ENCODE measurements around the gene TPMT. TPM values are rescaled to one million over a fixed set of nuclear protein-coding genes. Genes with fewer than 3 reads are reported as not detected.

Gene TPMT
- total RNA-seq, 4 donors from 2014 or later = 6.3 to 9.6 (median 8.4) TPM

DNA sequence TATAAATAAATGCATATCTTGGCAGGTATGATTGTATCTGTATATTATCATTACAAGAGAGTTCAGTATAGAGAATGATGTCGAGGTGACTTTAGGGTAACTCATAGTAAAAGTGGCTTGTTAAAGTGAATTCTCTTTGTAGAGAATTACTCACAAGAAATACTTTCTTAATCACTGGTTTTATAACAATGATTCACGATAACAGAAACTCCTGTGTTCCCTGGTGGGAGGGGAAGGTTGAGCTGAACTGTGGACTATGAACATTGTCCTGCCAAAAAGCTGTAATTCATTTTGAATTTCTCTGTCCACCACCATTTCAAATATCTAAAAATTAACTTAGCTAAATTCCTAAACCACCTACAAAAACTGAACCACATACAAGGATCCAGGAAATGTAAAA lies 7.7 kb downstream of the TPMT start:
- Histone ChIP-seq H3K36me3 (peaks cover 0 to 45% (median 25%) of the 10 kb centered on the region in 4 donors), H3K4me1 (no peaks in the 10 kb centered on the region), H3K4me3 (no peak overlapping the region), H3K27ac (replicated peaks in 1 of 4) (no peak overlapping the region), H3K9me3 (no peaks in the 10 kb centered on the region), H3K27me3 (no peaks in the 10 kb centered on the region)
- no peak for TF ChIP-seq POLR2A (IDR thresholded peaks at IDR 0.05; ENCODE audit: low read depth)
- no peak for TF ChIP-seq CTCF (IDR thresholded peaks at IDR 0.05)
- no peak for TF ChIP-seq EP300 (IDR thresholded peaks at IDR 0.05)
- TF ChIP-seq POLR2AphosphoS5 (IDR thresholded peaks at IDR 0.05) = no peak
- intact Hi-C loops (cut with DNase I) = no loop called here
- WGBS = 64% methylated on average over 2 of the region's 2 CpGs
- no peak for DNase-seq (ENCODE audit: extremely low spot score)

- Histone ChIP-seq H3K4me1 (no peaks in the 10 kb centered on the region), H3K4me3 (no peak overlapping the region), H3K27ac (replicated peaks in 1 of 4) (no peak overlapping the region), H3K27me3 (no peaks in the 10 kb centered on the region), H3K36me3 (peaks cover 7 to 76% (median 44%) of the 10 kb centered on the region in 4 donors), H3K9me3 (no peaks in the 10 kb centered on the region)
- intact Hi-C loops (cut with DNase I) = no loop called here
- no peak for DNase-seq (ENCODE audit: extremely low spot score)
- TF ChIP-seq EP300 (IDR thresholded peaks at IDR 0.05) (no peak), CTCF (IDR thresholded peaks at IDR 0.05) (no peak), POLR2A (IDR thresholded peaks at IDR 0.05; ENCODE audit: low read depth) (no peak), POLR2AphosphoS5 (IDR thresholded peaks at IDR 0.05) (no peak)
- 96% methylated on average over 3 of the region's 3 CpGs for WGBS
Observed at GRCh38 chr6:18142591-18142861, 12.4 kb downstream of the TPMT start.

DNA sequence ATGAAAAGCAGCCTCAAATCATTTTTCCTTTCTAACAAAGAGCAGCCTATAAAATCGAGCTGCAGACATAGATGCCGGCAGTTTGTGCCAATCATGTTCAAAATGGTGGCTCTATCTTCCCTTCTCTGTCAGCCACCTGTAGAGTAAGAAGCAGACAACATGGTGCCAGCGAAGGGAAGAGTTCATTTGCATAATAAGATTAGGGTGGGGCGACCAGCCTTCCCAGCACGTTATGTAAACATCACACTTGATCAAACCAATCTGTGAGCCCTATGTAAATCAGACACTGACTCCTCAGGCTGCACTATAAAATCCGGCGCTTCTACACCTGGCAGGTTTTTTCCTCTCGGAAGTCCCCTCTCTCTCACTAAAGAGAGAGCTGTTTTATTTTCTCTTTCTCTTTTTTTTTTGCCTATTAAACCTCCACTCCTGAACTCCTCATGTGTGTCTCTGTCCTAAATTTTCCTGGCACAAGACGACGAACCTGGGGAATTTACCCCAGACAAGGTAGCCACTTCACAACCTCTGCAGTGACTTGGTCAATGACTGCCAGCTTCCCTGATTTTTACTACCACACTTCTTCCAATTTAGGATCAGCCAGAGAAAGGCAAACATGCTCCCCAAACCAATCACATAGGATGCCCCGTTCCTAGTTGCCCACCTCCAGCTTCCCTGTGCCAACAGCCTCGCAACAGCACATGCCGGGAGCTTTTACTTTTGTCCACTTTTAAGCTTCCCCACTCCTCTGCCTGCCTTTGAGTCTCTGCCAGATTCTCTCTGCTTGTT lies 12.9 kb downstream of the TPMT start:
- TF ChIP-seq CTCF (IDR thresholded peaks at IDR 0.05) = no peak
- intact Hi-C loops (cut with DNase I) = no loop called here
- no peak overlapping the region for H3K27ac ChIP-seq (replicated peaks in 1 of 4)
- no peak overlapping the region for H3K4me3 ChIP-seq
- WGBS = 84% methylated on average over 13 of the region's 13 CpGs
- DNase-seq (ENCODE audit: extremely low spot score) = no peak
- no peaks in the 10 kb centered on the region for H3K4me1 ChIP-seq
- H3K9me3 ChIP-seq = no peaks in the 10 kb centered on the region
- H3K27me3 ChIP-seq = no peaks in the 10 kb centered on the region
- peaks cover 7 to 80% (median 45%) of the 10 kb centered on the region in 4 donors for H3K36me3 ChIP-seq

GRCh38 chr6:18139935-18140621 lies 14.8 kb downstream of the TPMT start:
- H3K27me3 ChIP-seq = no peaks in the 10 kb centered on the region
- TF ChIP-seq EP300 (IDR thresholded peaks at IDR 0.05) = no peak
- WGBS = 87% methylated on average over 5 of the region's 6 CpGs
- no peak for DNase-seq (ENCODE audit: extremely low spot score)
- no peak overlapping the region for H3K27ac ChIP-seq (replicated peaks in 1 of 4)
- no peaks in the 10 kb centered on the region for H3K9me3 ChIP-seq
- no peak overlapping the region for H3K4me3 ChIP-seq
- no peaks in the 10 kb centered on the region for H3K4me1 ChIP-seq
- H3K36me3 ChIP-seq = peaks cover 7 to 82% (median 50%) of the 10 kb centered on the region in 4 donors
- intact Hi-C loops (cut with DNase I) = no loop called here

- H3K4me3 ChIP-seq = no peak overlapping the region
- no peaks in the 10 kb centered on the region for H3K4me1 ChIP-seq
- TF ChIP-seq POLR2AphosphoS5 (IDR thresholded peaks at IDR 0.05) (no peak), EP300 (IDR thresholded peaks at IDR 0.05) (no peak), CTCF (IDR thresholded peaks at IDR 0.05) (no peak), POLR2A (IDR thresholded peaks at IDR 0.05; ENCODE audit: low read depth) (no peak)
- peaks cover 9 to 85% (median 58%) of the 10 kb centered on the region in 4 donors for H3K36me3 ChIP-seq
- no peaks in the 10 kb centered on the region for H3K9me3 ChIP-seq
- 82% methylated on average over 5 of the region's 5 CpGs for WGBS
- intact Hi-C loops (cut with DNase I) = no loop called here
- no peak overlapping the region for H3K27ac ChIP-seq (replicated peaks in 1 of 4)
- no peaks in the 10 kb centered on the region for H3K27me3 ChIP-seq
- DNase-seq (ENCODE audit: extremely low spot score) = no peak
Observed at GRCh38 chr6:18138906-18139305, 16.0 kb downstream of the TPMT start.

Measured in esophagus muscularis mucosa (tissue), 4 donors.